ENCODE measurements around the gene ILDR1. TPM values are rescaled to one million over a fixed set of nuclear protein-coding genes. Genes with fewer than 3 reads are reported as not detected.

Gene ILDR1
- total RNA-seq, 1 donor from 2014 or later, result not detected

GRCh38 chr3:121992601-121993560, 29.2 kb downstream of the ILDR1 start:
- DNase-seq, result no peak

DNA sequence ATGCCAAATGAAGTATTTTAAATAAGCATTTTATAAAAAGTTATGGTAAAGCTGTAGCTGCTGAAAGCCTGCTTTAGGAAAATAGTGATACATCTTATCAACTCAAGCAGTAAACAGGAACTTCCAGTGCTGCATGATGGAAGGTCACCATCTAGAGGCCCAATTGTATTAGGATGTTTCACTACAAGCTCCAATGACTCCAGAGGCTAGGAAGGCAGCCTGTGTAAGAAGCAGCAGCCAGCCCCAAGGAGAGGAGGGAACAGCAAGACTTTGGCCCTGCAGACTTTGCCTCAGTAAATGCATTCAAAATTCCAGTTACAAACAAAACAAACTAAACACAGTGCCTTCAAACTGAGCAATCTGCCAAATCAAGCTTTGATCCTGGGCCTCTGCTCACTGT, 32.1 kb downstream of the ILDR1 start:
- peak; percentile 17 for DNase-seq

DNA sequence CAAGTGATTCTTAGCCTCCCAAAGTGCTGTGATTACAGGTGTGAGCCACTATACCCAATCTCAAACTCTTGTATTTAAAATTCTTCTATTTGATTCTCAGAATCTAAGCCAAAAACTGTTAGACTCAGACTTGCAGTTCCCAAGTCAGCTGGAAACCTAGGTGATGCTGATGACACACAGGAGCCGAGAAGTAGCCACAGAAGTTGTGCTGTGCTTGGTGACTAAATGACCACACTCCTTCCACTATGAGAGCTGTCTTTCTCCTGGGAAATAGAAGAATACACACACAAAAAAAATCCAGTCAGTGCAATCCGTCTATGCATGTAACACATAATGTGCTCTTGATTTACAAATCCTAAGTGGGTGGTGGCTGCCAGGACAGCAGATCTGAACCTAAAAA, 33.9 kb downstream of the ILDR1 start:
- DNase-seq, result no peak

DNA sequence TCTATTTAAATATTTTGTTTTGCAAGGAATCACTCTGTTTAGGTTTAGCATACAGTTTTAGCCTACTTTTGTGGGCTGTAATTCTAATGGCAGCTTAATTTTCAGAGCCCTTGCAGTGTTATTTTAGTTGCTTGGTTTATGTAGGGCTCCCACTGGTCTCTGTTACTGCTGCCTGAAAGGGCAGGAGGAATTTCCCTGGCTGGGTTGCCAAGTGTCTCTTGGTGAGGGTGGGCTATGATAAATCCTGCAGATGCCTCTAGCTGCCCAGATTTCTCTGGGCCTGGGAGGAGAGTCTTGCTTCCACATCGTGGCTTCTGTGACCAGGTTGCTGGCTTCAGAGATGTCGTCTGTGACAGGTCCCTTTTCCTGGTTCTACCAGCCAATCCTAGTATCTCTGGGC, 36.2 kb downstream of the ILDR1 start:
- no peak for DNase-seq

GRCh38 chr3:121981473-121981872, 40.6 kb downstream of the ILDR1 start:
- no peak for DNase-seq

DNA sequence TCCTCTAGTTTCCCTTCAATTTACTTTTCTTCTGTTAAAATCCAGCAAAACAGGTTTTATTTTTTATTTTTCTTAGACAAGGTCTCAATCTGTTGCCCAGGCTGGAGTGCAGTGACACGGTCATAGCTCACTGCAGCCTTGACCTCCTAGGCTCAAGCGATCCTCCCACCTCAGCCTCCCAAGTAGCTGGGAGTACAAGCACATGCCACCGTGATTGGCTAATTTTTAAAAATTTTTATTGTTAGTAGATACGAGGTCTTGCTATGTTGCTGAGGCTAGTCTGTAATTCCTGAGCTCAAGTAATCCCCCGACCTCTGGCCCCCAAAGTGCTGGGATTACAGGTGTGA, 41.6 kb downstream of the ILDR1 start:
- no peak for DNase-seq

- no peak for DNase-seq
Measured at GRCh38 chr3:121979734-121980449, 42.2 kb downstream of the ILDR1 start.

DNA sequence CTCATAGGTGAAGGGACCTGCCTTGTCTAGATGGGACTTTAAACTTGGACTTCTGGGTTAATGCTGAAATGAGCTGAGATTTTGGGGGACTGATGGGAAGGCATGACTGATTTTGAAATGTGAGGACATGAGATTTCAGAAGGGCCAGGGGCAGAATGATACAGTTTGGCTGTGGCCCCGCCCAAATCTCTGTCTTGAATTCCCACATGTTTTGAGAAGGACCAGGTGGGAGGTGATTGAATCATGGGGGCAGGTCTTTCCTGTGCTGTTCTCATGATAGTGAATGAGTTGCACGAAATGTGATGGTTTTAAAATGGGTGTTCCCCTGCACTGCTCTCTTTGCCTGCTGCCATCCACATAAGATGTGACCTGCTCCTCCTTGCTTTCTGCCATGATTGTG, 42.8 kb downstream of the ILDR1 start:
- DNase-seq, result no peak

DNA sequence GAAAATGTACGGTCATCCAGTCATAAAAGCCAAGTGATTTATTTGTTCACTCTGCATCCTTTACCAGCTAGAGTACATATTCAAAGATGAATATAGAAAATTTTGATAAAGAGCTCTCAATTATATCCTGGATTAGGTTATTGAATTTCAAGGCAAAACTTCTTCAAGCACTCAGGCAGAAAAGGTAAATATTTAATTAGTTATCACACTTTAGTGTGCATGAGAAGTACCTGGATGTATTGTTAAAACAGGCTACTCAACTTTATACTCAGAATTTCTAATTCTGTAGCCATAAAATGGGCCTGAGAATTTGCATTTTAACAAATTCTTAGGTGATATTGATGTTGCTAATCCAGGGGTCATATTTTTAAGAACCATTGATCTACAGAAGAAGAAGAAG, 45.3 kb downstream of the ILDR1 start:
- no peak for DNase-seq

GRCh38 chr3:121975702-121976302, 46.2 kb downstream of the ILDR1 start:
- DNase-seq, result peak; percentile 33

DNA sequence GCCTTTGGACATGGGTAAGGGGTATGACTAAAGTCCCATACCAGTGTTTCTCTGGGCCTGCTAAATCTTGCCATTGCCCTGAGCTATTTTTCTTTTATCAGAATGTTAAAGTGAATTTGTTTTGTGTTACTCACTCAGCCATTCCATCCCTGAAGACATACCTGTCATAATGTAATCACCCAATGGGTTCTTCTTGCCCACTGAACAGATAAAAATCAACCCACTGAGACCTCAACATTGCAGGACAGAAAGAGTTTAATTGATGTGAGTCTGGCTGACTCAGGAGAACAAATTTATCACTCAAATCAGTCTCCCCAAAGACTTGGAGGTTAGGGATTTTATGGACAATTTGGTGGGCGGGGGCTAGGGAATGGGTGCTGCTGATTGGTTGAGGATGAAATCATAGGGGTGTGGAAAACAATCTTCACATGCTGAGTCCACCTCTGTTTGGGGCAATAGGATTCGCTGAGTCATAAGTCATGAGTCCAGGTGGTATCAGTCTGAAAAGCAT, 47.4 kb downstream of the ILDR1 start:
- DNase-seq, result no peak

- no peak for DNase-seq
Measured at GRCh38 chr3:121970047-121970446, 52.0 kb downstream of the ILDR1 start.

- DNase-seq, result no peak
Measured at GRCh38 chr3:121969631-121970030, 52.4 kb downstream of the ILDR1 start.

GRCh38 chr3:121963608-121964007, 58.4 kb downstream of the ILDR1 start:
- no peak for DNase-seq

DNA sequence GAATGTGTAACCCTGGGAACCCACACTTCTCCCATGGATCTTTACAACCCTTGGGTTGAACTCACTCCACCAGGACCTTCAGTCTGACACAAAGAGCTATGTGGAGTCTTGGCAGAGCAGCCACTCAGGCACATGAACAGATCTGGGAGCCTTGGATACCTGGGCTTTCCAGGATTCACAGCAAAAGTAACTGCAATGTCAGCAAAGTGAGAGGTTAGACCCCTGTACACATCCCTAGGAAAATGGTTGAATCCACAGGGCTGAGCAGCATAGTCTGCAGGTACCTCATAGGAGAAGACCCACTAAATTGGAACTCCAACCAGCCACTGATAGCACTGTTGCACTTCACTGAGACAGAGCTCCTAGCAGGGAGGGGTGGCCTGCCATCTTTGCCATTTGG, 59.6 kb downstream of the ILDR1 start:
- DNase-seq, result no peak

DNA sequence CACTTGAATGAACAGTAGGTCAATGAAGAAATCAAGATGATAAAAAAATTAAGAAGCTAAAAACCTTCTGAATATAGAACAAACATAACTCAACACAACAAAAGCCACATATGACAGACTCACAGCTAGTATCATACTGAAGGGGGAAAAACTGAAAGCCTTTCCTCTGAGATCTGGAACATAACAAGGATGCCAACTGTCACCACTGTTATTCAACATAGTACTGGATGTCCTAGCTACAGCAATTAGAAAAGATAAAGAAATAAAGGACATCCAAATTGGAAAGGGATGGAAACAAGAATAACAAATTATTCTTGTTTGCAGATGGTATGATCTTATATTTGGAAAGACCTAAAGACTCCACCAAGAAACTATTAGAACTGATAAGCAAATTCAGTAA, 60.8 kb downstream of the ILDR1 start:
- no peak for DNase-seq

DNA sequence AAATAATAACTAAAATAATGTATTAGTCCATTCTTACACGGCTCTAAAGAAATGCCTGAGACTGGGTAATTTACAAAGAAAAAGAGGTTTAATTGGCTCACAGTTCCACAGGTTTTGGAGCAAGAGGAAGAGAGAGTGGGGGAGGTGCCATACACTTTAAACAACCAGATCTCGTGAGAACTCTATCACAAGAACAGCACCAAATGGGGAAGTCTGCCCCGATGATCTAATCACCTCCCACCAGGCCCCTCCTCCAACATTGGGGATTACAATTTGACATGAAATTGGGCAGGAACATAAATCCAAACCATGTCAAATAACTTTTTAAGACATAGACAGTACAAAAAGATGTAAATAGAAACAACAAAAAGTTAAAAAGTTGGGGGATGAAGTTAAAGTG, 63.2 kb downstream of the ILDR1 start:
- no peak for DNase-seq

- DNase-seq, result no peak
Measured at GRCh38 chr3:121957674-121958415, 64.2 kb downstream of the ILDR1 start.

- no peak for DNase-seq
Measured at GRCh38 chr3:121956363-121956762, 65.7 kb downstream of the ILDR1 start.

DNA sequence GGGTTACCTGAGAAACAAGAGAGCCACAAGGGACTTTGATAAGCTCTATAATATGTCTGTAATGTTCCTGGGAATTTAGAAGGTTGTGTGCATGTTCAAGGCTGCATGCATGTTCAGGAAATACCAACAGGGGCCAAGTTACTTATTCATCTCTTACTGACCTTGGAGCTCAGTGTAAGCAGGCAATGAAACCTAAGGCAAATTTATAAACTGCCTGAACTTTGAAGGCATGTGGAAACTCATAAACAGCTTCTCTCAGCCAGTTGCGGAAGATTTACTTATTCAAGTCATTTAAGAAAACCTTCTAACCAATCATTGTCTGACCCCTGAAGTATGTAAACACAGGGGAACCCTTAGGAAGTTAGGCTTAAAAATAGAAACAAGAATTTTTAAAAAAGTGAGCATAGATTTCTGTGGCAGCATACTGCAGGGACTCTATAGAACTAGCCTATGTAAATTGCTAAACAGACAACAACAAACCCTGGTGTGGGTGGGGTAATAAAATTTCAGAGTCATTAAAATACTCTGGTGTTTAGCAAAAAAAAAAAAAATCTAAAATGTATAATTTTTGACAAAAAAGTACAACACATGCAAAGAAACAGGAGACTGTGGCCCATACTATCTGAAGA, 70.6 kb downstream of the ILDR1 start:
- DNase-seq, result no peak

DNA sequence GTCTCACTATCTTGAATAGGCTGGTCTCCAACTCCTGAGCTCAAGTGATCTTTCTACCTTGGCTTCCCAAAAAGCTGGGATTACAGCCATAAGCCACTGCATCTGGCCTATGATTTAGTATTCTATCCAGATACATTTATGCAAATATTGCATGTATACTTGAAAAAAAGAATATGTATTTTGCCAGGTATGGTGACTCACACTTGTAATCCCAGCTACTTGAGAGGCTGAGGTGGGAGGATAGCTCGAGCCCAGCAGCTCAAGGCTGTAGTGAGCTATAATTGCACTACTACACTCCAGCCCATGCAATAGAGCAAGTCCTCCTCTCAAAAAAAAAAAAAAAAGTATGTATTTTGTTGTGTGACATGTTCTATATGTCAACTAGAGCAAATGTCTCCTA, 73.4 kb downstream of the ILDR1 start:
- no peak for DNase-seq

GRCh38 chr3:121943431-121943830, 78.6 kb downstream of the ILDR1 start:
- DNase-seq, result no peak

Measured in dermis blood vessel endothelial cell (primary cell).